ENCODE measurements around the gene SPNS2.

- TF ChIP-seq, protein P1, sequence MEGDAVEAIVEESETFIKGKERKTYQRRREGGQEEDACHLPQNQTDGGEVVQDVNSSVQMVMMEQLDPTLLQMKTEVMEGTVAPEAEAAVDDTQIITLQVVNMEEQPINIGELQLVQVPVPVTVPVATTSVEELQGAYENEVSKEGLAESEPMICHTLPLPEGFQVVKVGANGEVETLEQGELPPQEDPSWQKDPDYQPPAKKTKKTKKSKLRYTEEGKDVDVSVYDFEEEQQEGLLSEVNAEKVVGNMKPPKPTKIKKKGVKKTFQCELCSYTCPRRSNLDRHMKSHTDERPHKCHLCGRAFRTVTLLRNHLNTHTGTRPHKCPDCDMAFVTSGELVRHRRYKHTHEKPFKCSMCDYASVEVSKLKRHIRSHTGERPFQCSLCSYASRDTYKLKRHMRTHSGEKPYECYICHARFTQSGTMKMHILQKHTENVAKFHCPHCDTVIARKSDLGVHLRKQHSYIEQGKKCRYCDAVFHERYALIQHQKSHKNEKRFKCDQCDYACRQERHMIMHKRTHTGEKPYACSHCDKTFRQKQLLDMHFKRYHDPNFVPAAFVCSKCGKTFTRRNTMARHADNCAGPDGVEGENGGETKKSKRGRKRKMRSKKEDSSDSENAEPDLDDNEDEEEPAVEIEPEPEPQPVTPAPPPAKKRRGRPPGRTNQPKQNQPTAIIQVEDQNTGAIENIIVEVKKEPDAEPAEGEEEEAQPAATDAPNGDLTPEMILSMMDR (IDR thresholded peaks at IDR 0.05), result no peak
- TF ChIP-seq POLR2AphosphoS5 (IDR thresholded peaks at IDR 0.05) (no peak), POLR2A (IDR thresholded peaks at IDR 0.05) (no peak)
Observed at GRCh38 chr17:4540224-4540651, 41.6 kb downstream of the SPNS2 start.
